Esophagus muscularis mucosa (tissue), 4 donors: ENCODE results near the gene DNAH7. TPM values are rescaled to one million over a fixed set of nuclear protein-coding genes. Genes with fewer than 3 reads are reported as not detected.

Experiments used
- DNase-seq: peaks from one replicate; pipeline ENCODE4 v3.0.0-alpha.2; 2017; ENCODE audit errors: extremely low spot score
- H3K27ac ChIP-seq, 4 donors: fragments of 200-600 bp; sonication (generic); replicated peaks in 1 of 4; 1 replicate in 3 of 4; 2 replicates in 1 of 4; pipeline ENCODE4 v1.5.1; 2016 to 2019; ENCODE audit warnings: mild to moderate bottlenecking in 1 of 4
- H3K27me3 ChIP-seq, 4 donors: fragments of 200-600 bp; sonication (generic); one replicate each; pipeline versions ENCODE4 v1.5.1 to v1.6.0; 2016 to 2019
- H3K36me3 ChIP-seq, 4 donors: fragments of 200-600 bp; sonication (generic); one replicate each; pipeline ENCODE4 v1.5.1; 2016 to 2019
- H3K4me1 ChIP-seq, 4 donors: fragments of 200-600 bp; sonication (generic); one replicate each; pipeline ENCODE4 v1.5.1; 2016 to 2019
- H3K4me3 ChIP-seq, 4 donors: fragments of 200-600 bp; sonication (generic); 1 replicate in 2 of 4; 2 replicates in 2 of 4; pipeline ENCODE4 v1.5.1; 2016 to 2019; ENCODE audit warnings: mild to moderate bottlenecking in 4 of 4, moderate library complexity in 1 of 4
- H3K9me3 ChIP-seq, 4 donors: fragments of 200-600 bp; sonication (generic); 1 replicate in 3 of 4; 2 replicates in 1 of 4; pipeline ENCODE4 v1.5.1; 2016 to 2019
- EP300 ChIP-seq: sonication (generic); formaldehyde crosslinking; IDR thresholded peaks from one replicate; pipeline ENCODE4 v1.6.1; 2017; ENCODE audit warnings: antibody characterized with exemption
- POLR2A ChIP-seq: fragments of 450-650 bp; IDR thresholded peaks from one replicate; pipeline ENCODE4 v1.6.1; 2017; ENCODE audit warnings: antibody characterized with exemption, moderate library complexity, mild to moderate bottlenecking, low read depth
- POLR2AphosphoS5 ChIP-seq, 2 donors: sonication (generic); formaldehyde crosslinking; IDR thresholded peaks; one replicate each; pipeline ENCODE4 v1.6.1; 2017; ENCODE audit warnings: antibody characterized with exemption in 2 of 2
- WGBS: methylation state at CpG from one replicate; pipeline ENCODE4 v1.1.5; 2018; 5-methylcytosine and 5-hydroxymethylcytosine counted together
- intact Hi-C: fragments of 100-400 bp; cut with DNase I; formaldehyde crosslinking; loops from one replicate; pipeline ENCODE4 v1.15.1; 2023
- total RNA-seq, 4 donors: library from RNA; depleted of rRNA; stranded (reverse); fragments of >200 nt; gene quantifications; one replicate each; pipeline versions ENCODE4 v1.1.0 to v1.2.1, GENCODE V29; 2016
- TF ChIP-seq, protein P1 (sequence below), 3 experiments: fragments of 200-600 bp in 2 of 3; fragments of 450-650 bp in 1 of 3; sonication (generic) in 2 of 3; IDR thresholded peaks; one replicate each; pipeline ENCODE4 v1.5.1; 2017 to 2019; ENCODE audit warnings: antibody characterized with exemption in 3 of 3, mild to moderate bottlenecking in 2 of 3, moderate library complexity in 1 of 3

The DNAH7 gene
- total RNA-seq, 4 donors from 2014 or later, result 0.39 to 0.98 (median 0.66) TPM

DNA sequence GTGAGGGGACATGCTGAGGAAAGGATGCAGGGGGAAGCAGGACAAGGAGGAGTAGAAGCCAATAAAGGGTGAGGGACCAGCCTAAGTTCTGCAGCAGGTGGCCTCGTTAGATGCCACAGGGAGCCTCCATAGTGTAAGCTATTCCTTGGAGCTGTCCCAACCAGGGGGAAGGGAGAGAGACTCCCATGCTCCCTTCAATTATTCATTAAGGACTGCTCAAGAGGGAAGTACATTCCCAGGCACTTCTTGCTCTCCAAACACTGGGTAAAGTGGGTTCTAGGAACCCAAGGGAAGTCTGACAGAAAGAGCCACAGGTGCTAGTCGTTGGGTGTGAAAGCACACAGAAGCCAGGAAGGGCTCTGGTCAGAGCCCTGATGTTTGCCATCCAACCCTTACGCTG, 217.9 kb downstream of the DNAH7 start:
- intact Hi-C loops, result no loop called here

DNA sequence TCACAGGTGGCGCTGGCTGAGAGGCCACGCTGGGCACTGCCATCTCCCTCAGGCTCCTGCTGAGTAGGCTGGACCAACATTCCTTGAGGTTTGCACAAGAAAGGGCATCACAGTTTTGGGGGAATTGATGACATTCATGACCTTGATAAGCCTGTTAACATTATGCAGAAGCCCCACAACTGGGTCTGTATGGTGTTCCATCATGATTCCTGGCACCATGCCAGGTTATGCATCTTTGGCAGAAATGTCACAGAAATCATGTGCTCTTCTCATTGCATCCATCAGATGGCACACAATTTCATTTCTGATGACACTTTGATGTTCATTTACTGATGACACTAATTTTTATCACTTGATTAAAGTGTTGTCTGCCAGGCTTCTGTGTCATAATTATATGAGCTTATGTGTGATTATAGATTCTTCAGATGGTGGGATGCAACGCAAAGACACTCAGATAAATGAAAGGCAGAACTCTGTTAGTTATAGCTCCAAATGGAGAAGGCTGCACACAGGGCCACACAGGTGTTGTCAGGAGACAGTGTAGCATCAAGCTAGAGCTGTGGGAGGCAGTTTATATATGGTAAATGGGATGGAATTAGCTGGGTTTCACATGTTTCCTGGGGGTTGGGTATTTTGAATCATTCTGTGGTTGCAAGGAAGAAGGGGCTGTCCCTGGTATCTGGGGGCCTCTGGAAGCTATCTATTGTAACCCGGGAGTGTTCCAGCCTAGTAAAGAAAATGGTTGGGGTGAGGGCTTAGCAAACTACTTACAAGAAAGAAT, 220.3 kb downstream of the DNAH7 start:
- Histone ChIP-seq H3K9me3 (no peaks in the 10 kb centered on the region), H3K36me3 (no peaks in the 10 kb centered on the region), H3K27ac (no peak overlapping the region), H3K4me3 (no peak overlapping the region), H3K4me1 (no peaks in the 10 kb centered on the region), H3K27me3 (no peaks in the 10 kb centered on the region)
- intact Hi-C loops, result no loop called here
- no peak for DNase-seq
- 86% methylated on average over 4 of the region's 4 CpGs for WGBS
- TF ChIP-seq POLR2AphosphoS5 (IDR thresholded peaks at IDR 0.05) (no peak), EP300 (no peak), POLR2A (no peak)
- TF ChIP-seq, protein P1, sequence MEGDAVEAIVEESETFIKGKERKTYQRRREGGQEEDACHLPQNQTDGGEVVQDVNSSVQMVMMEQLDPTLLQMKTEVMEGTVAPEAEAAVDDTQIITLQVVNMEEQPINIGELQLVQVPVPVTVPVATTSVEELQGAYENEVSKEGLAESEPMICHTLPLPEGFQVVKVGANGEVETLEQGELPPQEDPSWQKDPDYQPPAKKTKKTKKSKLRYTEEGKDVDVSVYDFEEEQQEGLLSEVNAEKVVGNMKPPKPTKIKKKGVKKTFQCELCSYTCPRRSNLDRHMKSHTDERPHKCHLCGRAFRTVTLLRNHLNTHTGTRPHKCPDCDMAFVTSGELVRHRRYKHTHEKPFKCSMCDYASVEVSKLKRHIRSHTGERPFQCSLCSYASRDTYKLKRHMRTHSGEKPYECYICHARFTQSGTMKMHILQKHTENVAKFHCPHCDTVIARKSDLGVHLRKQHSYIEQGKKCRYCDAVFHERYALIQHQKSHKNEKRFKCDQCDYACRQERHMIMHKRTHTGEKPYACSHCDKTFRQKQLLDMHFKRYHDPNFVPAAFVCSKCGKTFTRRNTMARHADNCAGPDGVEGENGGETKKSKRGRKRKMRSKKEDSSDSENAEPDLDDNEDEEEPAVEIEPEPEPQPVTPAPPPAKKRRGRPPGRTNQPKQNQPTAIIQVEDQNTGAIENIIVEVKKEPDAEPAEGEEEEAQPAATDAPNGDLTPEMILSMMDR (IDR thresholded peaks at IDR 0.05), result no peak

More for the DNA sequence above, 217.9 kb downstream of the DNAH7 start:
- H3K4me1 ChIP-seq, result no peaks in the 10 kb centered on the region
- H3K27ac ChIP-seq, result no peak overlapping the region
- 72% methylated on average over 3 of the region's 3 CpGs for WGBS
- DNase-seq, result no peak
- no peak overlapping the region for H3K4me3 ChIP-seq
- H3K27me3 ChIP-seq, result no peaks in the 10 kb centered on the region
- no peaks in the 10 kb centered on the region for H3K36me3 ChIP-seq
- TF ChIP-seq POLR2A (no peak), POLR2AphosphoS5 (IDR thresholded peaks at IDR 0.05) (no peak), EP300 (no peak)
- TF ChIP-seq, protein P1 (IDR thresholded peaks at IDR 0.05), result no peak
- H3K9me3 ChIP-seq, result no peaks in the 10 kb centered on the region

GRCh38 chr2:195842932-195843331, 225.7 kb downstream of the DNAH7 start:
- Histone ChIP-seq H3K9me3 (peaks cover 0 to 5% (median 0%) of the 10 kb centered on the region in 4 donors), H3K27me3 (no peaks in the 10 kb centered on the region), H3K36me3 (no peaks in the 10 kb centered on the region), H3K27ac (no peak overlapping the region), H3K4me3 (no peak overlapping the region), H3K4me1 (no peaks in the 10 kb centered on the region)
- TF ChIP-seq POLR2AphosphoS5 (IDR thresholded peaks at IDR 0.05), result no peak
- no peak for TF ChIP-seq EP300
- TF ChIP-seq POLR2A, result no peak
- DNase-seq, result no peak
- intact Hi-C loops, result no loop called here
- WGBS, result 80% methylated on average over 3 of the region's 3 CpGs

DNA sequence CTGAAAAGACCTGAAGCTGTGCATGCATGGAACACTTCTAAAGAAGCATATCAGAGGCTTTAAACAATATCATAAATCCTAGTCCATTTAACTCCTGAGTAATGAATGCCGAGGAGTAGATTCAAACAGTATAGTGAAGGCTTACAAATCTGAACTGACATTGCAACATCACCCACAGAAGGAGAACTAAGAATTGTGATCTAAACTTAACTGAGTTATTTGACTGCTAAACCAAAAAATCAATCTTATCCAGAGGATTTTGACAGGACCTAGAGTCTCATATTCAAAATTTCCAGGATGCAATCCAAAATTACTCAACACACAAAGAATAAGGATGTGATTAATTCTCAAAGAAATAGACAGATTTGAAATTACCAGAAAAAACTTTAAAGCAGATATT, 230.6 kb downstream of the DNAH7 start:
- 63% methylated on average over 1 of the region's 1 CpG for WGBS

GRCh38 chr2:195836002-195836401, 232.6 kb downstream of the DNAH7 start:
- no peaks in the 10 kb centered on the region for H3K36me3 ChIP-seq
- TF ChIP-seq EP300 (no peak), POLR2AphosphoS5 (IDR thresholded peaks at IDR 0.05) (no peak)
- peaks cover 0 to 5% (median 0%) of the 10 kb centered on the region in 4 donors for H3K9me3 ChIP-seq
- H3K4me3 ChIP-seq, result no peak overlapping the region
- 100% methylated on average over 2 of the region's 2 CpGs for WGBS
- peak; percentile 68 for DNase-seq
- H3K27ac ChIP-seq, result no peak overlapping the region
- no peaks in the 10 kb centered on the region for H3K27me3 ChIP-seq
- no peaks in the 10 kb centered on the region for H3K4me1 ChIP-seq
- intact Hi-C loops, result no loop called here

More for the DNA sequence above, 230.6 kb downstream of the DNAH7 start:
- intact Hi-C loops, result no loop called here
- DNase-seq, result no peak
- Histone ChIP-seq H3K36me3 (no peaks in the 10 kb centered on the region), H3K9me3 (peaks cover 0 to 5% (median 0%) of the 10 kb centered on the region in 4 donors), H3K27me3 (no peaks in the 10 kb centered on the region), H3K27ac (no peak overlapping the region), H3K4me1 (no peaks in the 10 kb centered on the region), H3K4me3 (no peak overlapping the region)
- TF ChIP-seq EP300 (no peak), POLR2A (no peak), POLR2AphosphoS5 (IDR thresholded peaks at IDR 0.05) (no peak)
- TF ChIP-seq, protein P1 (IDR thresholded peaks at IDR 0.05), result no peak
